HCT116 (cell line): ENCODE data around the gene RPLP2. TPM values are rescaled to one million over a fixed set of nuclear protein-coding genes. Genes with fewer than 3 reads are reported as not detected.

Source experiments
- ATAC-seq: fragments of 200-7000 bp; cut with Tn5 transposase; 2 replicates; pipeline ENCODE4 v1.9.1; 2020; ENCODE audit warnings: mild to moderate bottlenecking, moderate library complexity
- BruUV-seq: library from RNA; stranded (reverse); fragments of 400-500 nt; replicated peaks from 2 replicates; lab custom pipeline; 2021; lab: Mats Ljungman, UMichigan
- CTCF ChIA-PET: fragments of 300-600 bp; sonication (Branson Sonifier 250); formaldehyde crosslinking; loops from one replicate; lab custom pipeline; 2021; ENCODE audit warnings: antibody characterized with exemption; lab: Charles Lee
- POLR2A ChIA-PET: fragments of 300-600, 350-600 bp; sonication (Branson Sonifier 250); formaldehyde crosslinking; loops from one replicate; lab custom pipeline; 2021; ENCODE audit warnings: antibody characterized with exemption; lab: Charles Lee
- RAD21 ChIA-PET, 2 experiments: fragments of 300-600 bp; sonication (Branson Sonifier 250); formaldehyde crosslinking; loops; one replicate each; lab custom pipeline; 2023; ENCODE audit warnings: low total read pairs in 2 of 2; ENCODE audit not compliant: uncharacterized antibody in 2 of 2, unreplicated experiment in 2 of 2, low non-redundant PET in 1 of 2; lab: Charles Lee
- DNase-seq: peaks from one replicate; pipeline ENCODE4 v3.0.0-alpha.2; 2010; ENCODE audit warnings: low read depth, low spot score
- H2AFZ ChIP-seq: fragments of 200-600 bp; shearing (Covaris generic), sonication (generic); 2 replicates; pipeline ENCODE4 v1.6.1; 2017; ENCODE audit warnings: low read depth, mixed run types, mixed read lengths, antibody characterized with exemption, low read length; ENCODE audit not compliant: poor library complexity, severe bottlenecking
- H3K27ac ChIP-seq: 2 replicates; pipeline ENCODE4 v1.5.1; 2012; ENCODE audit warnings: low read depth, low read length
- H3K27me3 ChIP-seq: fragments of 200-600 bp; sonication (generic); 2 replicates; pipeline ENCODE4 v1.6.1; 2016; ENCODE audit warnings: mixed run types, low read length, mixed read lengths; ENCODE audit not compliant: insufficient read depth
- H3K36me3 ChIP-seq, 2 experiments: fragments of 200-500 bp in 1 of 2; fragments of 200-600 bp in 1 of 2; sonication (Bioruptor generic) in 1 of 2; sonication (generic) in 1 of 2; 2 replicates each; pipeline versions ENCODE4 v1.5.1 to v1.6.1; 2014 to 2016; ENCODE audit warnings: low read length in 2 of 2, inconsistent platforms in 1 of 2, mixed read lengths in 1 of 2, mixed run types in 1 of 2; ENCODE audit not compliant: insufficient read depth in 2 of 2, control insufficient read depth in 1 of 2
- H3K4me1 ChIP-seq, 2 experiments: fragments of 200-600 bp in 1 of 2; sonication (generic) in 1 of 2; 2 replicates each; pipeline versions ENCODE4 v1.5.1 to v1.6.1; 2012 to 2017; ENCODE audit warnings: low read length in 2 of 2, inconsistent platforms in 1 of 2, mild to moderate bottlenecking in 1 of 2, mixed read lengths in 1 of 2, mixed run types in 1 of 2, moderate library complexity in 1 of 2; ENCODE audit not compliant: insufficient read depth in 2 of 2, control insufficient read depth in 1 of 2
- H3K4me2 ChIP-seq: fragments of 200-600 bp; sonication (generic); 2 replicates; pipeline ENCODE4 v1.6.1; 2017; ENCODE audit warnings: mixed run types, low read length, mixed read lengths
- H3K4me3 ChIP-seq, 2 experiments: fragments of 200-600 bp in 1 of 2; sonication (generic) in 1 of 2; replicated peaks in 1 of 2; 2 replicates each; pipeline ENCODE4 v1.5.1; 2011 to 2016; ENCODE audit warnings: low read length in 2 of 2, control low read depth in 1 of 2, low read depth in 1 of 2, mild to moderate bottlenecking in 1 of 2, mixed read lengths in 1 of 2, mixed run types in 1 of 2
- H3K79me2 ChIP-seq: fragments of 200-600 bp; sonication (generic); 2 replicates; pipeline ENCODE4 v1.6.1; 2017; ENCODE audit warnings: mild to moderate bottlenecking, mixed run types, low read length, moderate library complexity, mixed read lengths; ENCODE audit not compliant: insufficient read depth
- H3K9ac ChIP-seq: fragments of 200-600 bp; sonication (generic); 2 replicates; pipeline ENCODE4 v1.6.1; 2016; ENCODE audit warnings: low read length, mixed read lengths
- H3K9me2 ChIP-seq: fragments of 200-600 bp; sonication (generic), shearing (Covaris generic); 2 replicates; pipeline ENCODE4 v1.6.1; 2017; ENCODE audit warnings: mixed run types, mild to moderate bottlenecking, moderate library complexity; ENCODE audit not compliant: insufficient read depth
- H3K9me3 ChIP-seq, 2 experiments: fragments of 200-500 bp in 1 of 2; fragments of 200-600 bp in 1 of 2; sonication (Bioruptor generic) in 1 of 2; sonication (generic) in 1 of 2; 2 replicates each; pipeline ENCODE4 v1.6.1; 2014 to 2017; ENCODE audit warnings: low read length in 2 of 2, mixed read lengths in 2 of 2, inconsistent platforms in 1 of 2, low read depth in 1 of 2, mild to moderate bottlenecking in 1 of 2, mixed run types in 1 of 2, moderate library complexity in 1 of 2; ENCODE audit not compliant: control insufficient read depth in 1 of 2, insufficient read depth in 1 of 2
- H4K20me1 ChIP-seq: fragments of 200-600 bp; sonication (generic), shearing (Covaris generic); 2 replicates; pipeline ENCODE4 v1.6.1; 2017; ENCODE audit warnings: mixed run types, mild to moderate bottlenecking, moderate library complexity; ENCODE audit not compliant: insufficient read depth
- CBX3 ChIP-seq: IDR thresholded peaks from 2 replicates; pipeline ENCODE4 v1.6.1; 2012; ENCODE audit warnings: low read depth
- CEBPB ChIP-seq: IDR thresholded peaks from 2 replicates; pipeline ENCODE4 v1.6.1; 2012; ENCODE audit warnings: low read depth
- EGR1 ChIP-seq: IDR thresholded peaks from 2 replicates; pipeline ENCODE4 v1.6.1; 2012; ENCODE audit warnings: low read depth
- JUND ChIP-seq: IDR thresholded peaks from 2 replicates; pipeline ENCODE4 v1.6.1; 2012
- MAX ChIP-seq: IDR thresholded peaks from 2 replicates; pipeline ENCODE4 v1.6.1; 2012
- POLR2A ChIP-seq: IDR thresholded peaks from 2 replicates; pipeline ENCODE4 v1.7.0; 2011; ENCODE audit warnings: borderline replicate concordance; ENCODE audit not compliant: insufficient read depth, insufficient read length; ENCODE audit errors: extremely low read depth
- POLR2AphosphoS5 ChIP-seq: IDR thresholded peaks from 2 replicates; pipeline ENCODE4 v1.6.1; 2011; ENCODE audit warnings: mild to moderate bottlenecking, low read depth, low read length, moderate library complexity
- RAD21 ChIP-seq: IDR thresholded peaks from 2 replicates; pipeline ENCODE4 v1.6.1; 2012; ENCODE audit warnings: low read depth, mild to moderate bottlenecking
- SIN3A ChIP-seq: IDR thresholded peaks from 2 replicates; pipeline ENCODE4 v1.6.1; 2012; ENCODE audit warnings: low read depth
- YY1 ChIP-seq: IDR thresholded peaks from 2 replicates; pipeline ENCODE4 v1.6.1; 2011; ENCODE audit warnings: low read length, low read depth, moderate library complexity, mild to moderate bottlenecking; ENCODE audit not compliant: insufficient replicate concordance; ENCODE audit errors: extremely low read depth
- intact Hi-C: fragments of 100-400 bp; cut with micrococcal nuclease; formaldehyde crosslinking; loops from 2 replicates; pipeline ENCODE4 v1.10.0; 2022
- total RNA-seq: library from RNA; stranded (reverse); gene quantifications from one replicate; pipeline ENCODE4 v1.2.1, GENCODE V29; 2021; ENCODE audit not compliant: unreplicated experiment
- TF ChIP-seq, protein P1 (sequence below), 3 experiments: fragments of 200-600 bp in 1 of 3; sonication (generic) in 1 of 3; IDR thresholded peaks in 2 of 3; conservative IDR thresholded peaks in 1 of 3; 2 replicates each; pipeline ENCODE4 v1.5.1; 2012 to 2017; ENCODE audit warnings: low read depth in 2 of 3, low read length in 2 of 3, antibody characterized with exemption in 1 of 3, borderline replicate concordance in 1 of 3, control low read depth in 1 of 3, mild to moderate bottlenecking in 1 of 3, mixed read lengths in 1 of 3, mixed run types in 1 of 3, moderate library complexity in 1 of 3; ENCODE audit not compliant: insufficient read depth in 1 of 3

The RPLP2 gene
- total RNA-seq, 1 experiment from 2014 or later, result 3,615 TPM

GRCh38 chr11:762421-763072, 47.2 kb upstream of the RPLP2 start:
- Histone ChIP-seq H3K36me3 (peaks cover 34 to 56% of the 10 kb centered on the region in 2 experiments), H2AFZ (no peak overlapping the region), H3K79me2 (peaks cover 11% of the 10 kb centered on the region; the same call in 1 of the 2 replicates), H3K4me2 (peak overlapping the region; percentile 94), H3K4me1 (peaks cover 20 to 48% of the 10 kb centered on the region in 2 experiments), H3K9ac (peak overlapping the region; percentile 82), H3K27me3 (no peaks in the 10 kb centered on the region), H3K4me3 (peak overlapping the region; percentile 12 to 50; a peak in 3 of 4 replicates), H3K9me2 (no peaks in the 10 kb centered on the region), H3K27ac (peak overlapping the region; percentile 93), H4K20me1 (peaks cover 5% of the 10 kb centered on the region; the same call in 1 of the 2 replicates), H3K9me3 (no peaks in the 10 kb centered on the region)
- intact Hi-C loops, result no loop called here
- ATAC-seq (peak; percentile 82), DNase-seq (peak; percentile 72)
- no TSS peak for BruUV-seq
- ChIA-PET POLR2A (interaction anchor here (0.6 to 2.5 kb wide), 4 partner anchors 12 to 35 kb away, joined by 3 to 9 read pairs (median 4); no protein-coding TSS in a partner anchor), RAD21 (no interaction called here), CTCF (interaction anchor here (1.1 to 1.9 kb wide), 6 partner anchors 12 to 205 kb away, joined by 3 to 10 read pairs (median 4); partner anchors contain the start of gene TALDO1)
- TF ChIP-seq, protein P1, sequence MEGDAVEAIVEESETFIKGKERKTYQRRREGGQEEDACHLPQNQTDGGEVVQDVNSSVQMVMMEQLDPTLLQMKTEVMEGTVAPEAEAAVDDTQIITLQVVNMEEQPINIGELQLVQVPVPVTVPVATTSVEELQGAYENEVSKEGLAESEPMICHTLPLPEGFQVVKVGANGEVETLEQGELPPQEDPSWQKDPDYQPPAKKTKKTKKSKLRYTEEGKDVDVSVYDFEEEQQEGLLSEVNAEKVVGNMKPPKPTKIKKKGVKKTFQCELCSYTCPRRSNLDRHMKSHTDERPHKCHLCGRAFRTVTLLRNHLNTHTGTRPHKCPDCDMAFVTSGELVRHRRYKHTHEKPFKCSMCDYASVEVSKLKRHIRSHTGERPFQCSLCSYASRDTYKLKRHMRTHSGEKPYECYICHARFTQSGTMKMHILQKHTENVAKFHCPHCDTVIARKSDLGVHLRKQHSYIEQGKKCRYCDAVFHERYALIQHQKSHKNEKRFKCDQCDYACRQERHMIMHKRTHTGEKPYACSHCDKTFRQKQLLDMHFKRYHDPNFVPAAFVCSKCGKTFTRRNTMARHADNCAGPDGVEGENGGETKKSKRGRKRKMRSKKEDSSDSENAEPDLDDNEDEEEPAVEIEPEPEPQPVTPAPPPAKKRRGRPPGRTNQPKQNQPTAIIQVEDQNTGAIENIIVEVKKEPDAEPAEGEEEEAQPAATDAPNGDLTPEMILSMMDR (IDR thresholded peaks at IDR 0.05 in 2 of 3, conservative IDR thresholded peaks at IDR 0.05 in 1 of 3; ENCODE audit: borderline replicate concordance in 1 of 3, insufficient read depth in 1 of 3, low read depth in 2 of 3, low read length in 2 of 3), result peak; percentile 61 to 90 (median 67)
- TF ChIP-seq POLR2A (no peak), CEBPB (no peak; the same call in 1 of the 2 replicates), JUND (peak; percentile 48; the same call in 1 of the 2 replicates), CBX3 (no peak), YY1 (no peak), POLR2AphosphoS5 (peak; percentile 37; the same call in 1 of the 2 replicates), MAX (peak; percentile 89), SIN3A (peak; percentile 52; the same call in 1 of the 2 replicates), RAD21 (peak; percentile 70), EGR1 (peak; percentile 49; the same call in 1 of the 2 replicates)
